ENCODE data around the gene GAB3.
"Not testable (repeated sequence)": the region's sequence is repeated elsewhere in the genome, so short reads cannot be mapped to it uniquely, and the experiment has no call there.

The GAB3 gene

DNA sequence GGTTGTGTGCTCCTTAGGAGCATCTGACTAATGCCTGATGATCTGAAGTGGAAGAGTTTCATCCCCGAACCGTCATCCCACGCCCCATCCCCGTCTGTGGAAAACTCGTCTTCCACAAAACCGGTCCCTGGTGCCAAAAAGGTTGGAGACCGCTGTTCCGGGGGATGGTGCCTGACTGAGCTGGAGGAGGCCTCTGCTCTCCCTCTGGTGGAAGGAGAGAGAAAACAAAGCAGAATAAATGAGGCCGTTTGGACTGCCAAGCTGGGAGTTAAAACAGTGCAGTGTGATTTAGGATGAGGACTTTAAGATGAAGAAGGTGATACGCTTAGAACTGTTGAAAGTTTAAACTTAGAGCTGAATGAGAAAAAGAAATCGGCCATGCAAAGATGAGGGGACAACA, 117.2 kb downstream of the GAB3 start:
- H3K4me3 ChIP-seq (ENCODE audit: low read length); DNase-seq (ENCODE audit: low read depth, low spot score): not testable (repeated sequence)

DNA sequence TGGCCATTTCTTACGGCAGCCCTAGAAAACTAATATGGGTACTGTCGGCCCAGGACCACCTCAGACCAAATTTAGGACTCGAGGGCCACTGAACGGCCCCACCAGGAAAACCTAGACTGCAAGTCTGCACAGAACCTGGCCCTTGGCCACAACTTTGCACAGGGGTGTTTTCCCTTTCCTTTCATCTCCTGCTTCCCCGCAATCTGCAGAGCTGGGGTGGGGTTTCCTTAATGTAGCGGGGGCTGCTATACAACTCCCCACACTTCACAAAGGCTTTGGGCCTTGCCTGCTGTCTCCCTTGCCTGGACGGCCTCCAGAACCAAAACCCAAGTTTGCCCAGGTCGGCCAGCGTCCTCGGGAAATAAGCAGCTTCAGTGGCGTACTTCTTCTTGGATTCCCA, 119.9 kb downstream of the GAB3 start:
- DNase-seq (ENCODE audit: low read depth, low spot score); H3K4me3 ChIP-seq (ENCODE audit: low read length): not testable (repeated sequence)

GRCh38 chrX:154628960-154629359, 121.9 kb downstream of the GAB3 start:
- H3K4me3 ChIP-seq (ENCODE audit: low read length); DNase-seq (ENCODE audit: low read depth, low spot score): not testable (repeated sequence)

Measured in Jurkat, Clone E6-1 (cell line).